BLaER1 treated with 17β-estradiol and CSF1 and Interleukin-3, amounts not matched to agents 10 nM and 100 nM (cell line): ENCODE data around the gene GSTK1.

Source experiments
- H3K27ac ChIP-seq, 11 experiments: shearing (Covaris generic); formaldehyde crosslinking; 2 replicates each; pipeline ENCODE4 v1.8.1; 2022
- H3K27me3 ChIP-seq, 11 experiments: shearing (Covaris generic); formaldehyde crosslinking; 2 replicates each; pipeline ENCODE4 v1.8.1; 2022
- H3K36me3 ChIP-seq, 11 experiments: shearing (Covaris generic); formaldehyde crosslinking; 2 replicates each; pipeline ENCODE4 v1.8.1; 2022
- H3K4me1 ChIP-seq, 10 experiments: shearing (Covaris generic); formaldehyde crosslinking; 2 replicates each; pipeline ENCODE4 v1.8.1; 2022
- H3K4me2 ChIP-seq, 11 experiments: shearing (Covaris generic); formaldehyde crosslinking; 2 replicates each; pipeline ENCODE4 v1.8.1; 2022
- H3K4me3 ChIP-seq, 10 experiments: shearing (Covaris generic); formaldehyde crosslinking; 2 replicates each; pipeline ENCODE4 v1.8.1; 2022
- H3K9ac ChIP-seq, 11 experiments: shearing (Covaris generic); formaldehyde crosslinking; 2 replicates each; pipeline ENCODE4 v1.8.1; 2022
- H3K9me3 ChIP-seq, 11 experiments: shearing (Covaris generic); formaldehyde crosslinking; replicated peaks in 1 of 11; 2 replicates each; pipeline ENCODE4 v1.8.1; 2022
- H4K20me1 ChIP-seq, 11 experiments: shearing (Covaris generic); formaldehyde crosslinking; 2 replicates each; pipeline ENCODE4 v1.8.1; 2022
- Cebpa-rat ChIP-seq, 11 experiments: shearing (Covaris generic); IDR thresholded peaks; 2 replicates each; pipeline ENCODE4 v1.8.1; 2022

Gene GSTK1

DNA sequence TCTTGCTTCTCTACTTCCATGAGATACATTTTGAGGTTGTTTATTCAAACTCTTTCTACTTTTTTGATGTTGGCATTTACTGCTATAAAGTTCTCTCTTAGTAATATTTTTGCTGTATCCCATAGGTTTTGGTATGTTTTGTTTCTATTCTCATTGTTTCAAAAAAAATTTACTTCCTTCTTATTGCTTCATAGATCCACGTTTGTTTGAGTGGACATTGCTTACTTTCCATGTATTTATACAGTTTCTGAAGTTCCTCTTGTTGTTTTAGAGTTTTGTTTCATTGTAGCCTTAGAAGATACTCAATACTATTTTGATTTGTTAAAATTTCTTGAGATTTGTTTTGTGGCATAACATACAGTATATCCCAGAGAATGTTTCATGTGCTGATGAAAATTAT lies 27.7 kb upstream of the GSTK1 start:
- Histone ChIP-seq H3K9me3 (peaks cover 21 to 38% (median 29%) of the 10 kb centered on the region in 11 experiments; a peak in 21 of 22 replicates), H3K4me2 (peak overlapping the region in 3 of 11 experiments; percentile 42 to 100 (median 98); a peak in 4 of 22 replicates), H3K9ac (peak overlapping the region in 1 of 11 experiments; percentile 34; a peak in 1 of 22 replicates), H3K27me3 (no peaks in the 10 kb centered on the region), H3K36me3 (no peaks in the 10 kb centered on the region), H3K4me3 (no peak overlapping the region), H3K4me1 (peaks cover 0 to 75% (median 27%) of the 10 kb centered on the region in 10 experiments; a peak in 13 of 20 replicates), H3K27ac (peak overlapping the region in 4 of 11 experiments; percentile 44 to 96 (median 92); a peak in 8 of 22 replicates), H4K20me1 (no peaks in the 10 kb centered on the region)
- TF ChIP-seq Cebpa-rat (IDR thresholded peaks at IDR 0.05) = no peak

DNA sequence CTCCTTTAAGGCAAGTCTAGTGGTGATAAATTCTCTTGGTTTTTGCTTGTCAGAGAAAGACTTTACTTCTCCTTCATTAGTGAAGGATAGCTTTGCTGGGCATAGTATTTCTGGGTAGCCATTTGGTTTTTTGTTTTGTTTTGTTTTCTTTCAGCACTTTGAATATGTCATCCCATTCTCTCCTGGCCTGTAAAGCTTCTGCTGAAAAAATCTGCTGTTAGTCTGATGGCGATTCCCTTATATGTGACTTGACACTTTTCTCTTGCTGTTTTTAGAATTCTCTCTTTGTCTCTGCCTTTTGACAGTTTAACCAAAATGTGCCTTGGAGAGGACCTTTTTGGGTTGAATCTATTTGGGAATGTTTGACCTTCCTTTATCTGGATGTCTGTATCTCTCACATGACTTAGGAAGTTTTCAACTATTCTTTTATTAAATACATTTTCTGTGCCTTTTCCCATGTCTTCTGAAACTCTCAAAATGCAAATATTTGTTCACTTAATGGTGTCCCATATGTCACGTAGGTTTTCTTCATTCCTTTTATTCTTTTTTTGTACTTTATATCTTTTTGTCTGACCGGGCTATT lies 26.7 kb upstream of the GSTK1 start:
- Histone ChIP-seq H3K27me3 (no peaks in the 10 kb centered on the region), H3K4me2 (peak overlapping the region in 3 of 11 experiments; percentile 84 to 100 (median 98); a peak in 4 of 22 replicates), H3K27ac (peak overlapping the region in 4 of 11 experiments; percentile 44 to 96 (median 92); a peak in 8 of 22 replicates), H3K4me1 (peaks cover 0 to 84% (median 29%) of the 10 kb centered on the region in 10 experiments; a peak in 13 of 20 replicates), H3K9me3 (peaks cover 21 to 38% (median 29%) of the 10 kb centered on the region in 11 experiments; a peak in 21 of 22 replicates), H3K9ac (no peak overlapping the region), H3K4me3 (peak overlapping the region in 1 of 10 experiments; percentile 2; a peak in 1 of 20 replicates), H4K20me1 (no peaks in the 10 kb centered on the region), H3K36me3 (no peaks in the 10 kb centered on the region)
- no peak for TF ChIP-seq Cebpa-rat (IDR thresholded peaks at IDR 0.05)

DNA sequence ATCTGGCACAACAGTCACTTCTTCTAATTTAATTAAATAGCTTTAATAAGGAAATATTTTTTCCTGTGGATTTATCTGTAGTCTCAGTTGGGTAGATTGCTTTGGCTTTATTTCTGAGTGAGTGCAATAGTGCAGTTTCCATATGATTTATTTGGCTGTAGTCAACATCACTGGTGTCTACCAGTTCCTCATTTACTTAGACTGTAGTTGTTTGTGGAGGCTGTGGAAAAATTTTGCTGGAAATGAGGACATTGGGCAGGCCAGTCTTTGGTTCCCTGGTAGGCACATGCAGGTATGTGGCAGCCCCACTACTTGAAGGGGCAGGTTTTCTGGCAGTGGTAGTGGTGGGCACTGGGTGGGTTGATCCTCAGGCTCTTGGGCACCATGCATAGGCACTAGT lies 25.9 kb upstream of the GSTK1 start:
- Histone ChIP-seq H3K27ac (peak overlapping the region in 5 of 11 experiments; percentile 88 to 96 (median 90); a peak in 10 of 22 replicates), H3K4me2 (peak overlapping the region in 5 of 11 experiments; percentile 77 to 100 (median 86); a peak in 10 of 22 replicates), H4K20me1 (no peaks in the 10 kb centered on the region), H3K36me3 (no peaks in the 10 kb centered on the region), H3K4me1 (peaks cover 0 to 93% (median 33%) of the 10 kb centered on the region in 10 experiments; a peak in 14 of 20 replicates), H3K9ac (peak overlapping the region in 3 of 11 experiments; percentile 79 to 88 (median 84); a peak in 7 of 22 replicates), H3K4me3 (peak overlapping the region in 4 of 10 experiments; percentile 1 to 49 (median 44); a peak in 6 of 20 replicates), H3K9me3 (peaks cover 21 to 34% (median 29%) of the 10 kb centered on the region in 11 experiments; a peak in 21 of 22 replicates), H3K27me3 (no peaks in the 10 kb centered on the region)
- no peak for TF ChIP-seq Cebpa-rat (IDR thresholded peaks at IDR 0.05)

GRCh38 chr7:143238289-143238980 lies 24.8 kb upstream of the GSTK1 start:
- peak overlapping the region in 6 of 11 experiments; percentile 68 to 96 (median 90); a peak in 12 of 22 replicates for H3K27ac ChIP-seq
- no peak for TF ChIP-seq Cebpa-rat (IDR thresholded peaks at IDR 0.05)
- H3K4me3 ChIP-seq = peak overlapping the region in 3 of 10 experiments; percentile 44 to 49 (median 45); a peak in 6 of 20 replicates
- H3K9me3 ChIP-seq = peaks cover 11 to 28% (median 22%) of the 10 kb centered on the region in 11 experiments; a peak in 21 of 22 replicates
- H3K36me3 ChIP-seq = no peaks in the 10 kb centered on the region
- no peaks in the 10 kb centered on the region for H4K20me1 ChIP-seq
- H3K27me3 ChIP-seq = no peaks in the 10 kb centered on the region
- H3K4me1 ChIP-seq = peaks cover 0 to 97% (median 34%) of the 10 kb centered on the region in 10 experiments; a peak in 14 of 20 replicates
- H3K4me2 ChIP-seq = peak overlapping the region in 6 of 11 experiments; percentile 54 to 100 (median 85); a peak in 12 of 22 replicates
- peak overlapping the region in 5 of 11 experiments; percentile 77 to 88 (median 79); a peak in 9 of 22 replicates for H3K9ac ChIP-seq

GRCh38 chr7:143239813-143240212 lies 23.4 kb upstream of the GSTK1 start:
- Histone ChIP-seq H3K4me1 (peaks cover 0 to 97% (median 41%) of the 10 kb centered on the region in 10 experiments; a peak in 14 of 20 replicates), H4K20me1 (no peaks in the 10 kb centered on the region), H3K4me2 (peak overlapping the region in 7 of 11 experiments; percentile 8 to 100 (median 84); a peak in 13 of 22 replicates), H3K9me3 (peaks cover 10 to 26% (median 22%) of the 10 kb centered on the region in 11 experiments; a peak in 21 of 22 replicates), H3K9ac (peak overlapping the region in 6 of 11 experiments; percentile 53 to 88 (median 80); a peak in 12 of 22 replicates), H3K27ac (peak overlapping the region in 8 of 11 experiments; percentile 11 to 96 (median 88); a peak in 15 of 22 replicates), H3K4me3 (peak overlapping the region in 3 of 10 experiments; percentile 7 to 45 (median 19); a peak in 3 of 20 replicates), H3K27me3 (no peaks in the 10 kb centered on the region), H3K36me3 (no peaks in the 10 kb centered on the region)
- TF ChIP-seq Cebpa-rat (IDR thresholded peaks at IDR 0.05) = peak in 3 of 11 experiments; percentile 60 to 86 (median 65); a peak in 4 of 22 replicates

DNA sequence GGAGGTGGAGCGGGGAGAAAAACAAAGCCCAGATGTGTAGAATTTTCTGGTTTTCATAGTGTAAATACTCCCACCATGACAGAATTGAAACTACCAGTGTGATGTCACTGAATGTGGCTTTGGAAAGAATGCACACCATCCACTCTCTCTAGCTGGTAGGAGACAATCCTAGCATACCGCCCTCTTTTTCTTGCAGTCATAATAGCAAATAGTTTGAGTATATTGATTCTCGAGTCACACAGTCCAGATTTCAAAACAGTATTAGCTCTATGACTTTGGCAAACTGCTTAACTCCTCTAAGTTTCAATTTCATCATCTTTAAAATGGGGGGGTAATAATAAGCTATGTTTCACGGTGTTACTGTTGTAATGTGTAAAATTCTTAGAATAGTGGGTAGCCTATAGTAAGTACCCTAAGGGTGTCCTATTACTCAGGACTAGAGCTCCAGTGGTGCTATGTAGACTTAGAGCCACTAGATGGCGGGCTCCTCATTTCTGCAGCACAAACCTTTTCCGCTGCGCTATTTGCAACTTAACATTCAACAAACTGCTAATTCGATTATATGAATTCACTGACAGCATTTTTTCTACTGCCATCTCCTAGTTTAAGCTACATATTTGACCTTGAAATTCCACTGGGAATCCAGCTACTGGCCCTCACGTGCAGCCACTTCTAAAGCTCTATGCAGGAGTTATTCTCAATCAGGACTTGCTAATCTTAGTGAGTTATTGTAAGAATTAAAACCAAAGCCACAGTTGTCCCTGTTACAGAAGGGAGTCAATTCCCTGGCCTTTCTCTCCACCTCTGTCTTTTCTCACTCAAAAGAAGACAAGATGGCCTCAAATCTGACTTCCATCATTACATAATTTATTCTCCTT lies 22.7 kb upstream of the GSTK1 start:
- Histone ChIP-seq H3K27me3 (no peaks in the 10 kb centered on the region), H3K4me3 (peak overlapping the region in 3 of 10 experiments; percentile 3 to 19 (median 7); a peak in 3 of 20 replicates), H4K20me1 (no peaks in the 10 kb centered on the region), H3K9me3 (peaks cover 10 to 26% (median 23%) of the 10 kb centered on the region in 11 experiments; a peak in 21 of 22 replicates), H3K4me2 (peak overlapping the region in 7 of 11 experiments; percentile 8 to 100 (median 84); a peak in 13 of 22 replicates), H3K27ac (peak overlapping the region in 8 of 11 experiments; percentile 11 to 96 (median 88); a peak in 15 of 22 replicates), H3K36me3 (0 out of 22 replicates have a peak, but pooled peaks cover 0 to 3% (median 0%) of the 10 kb centered on the region in 11 experiments), H3K9ac (peak overlapping the region in 6 of 11 experiments; percentile 53 to 88 (median 80); a peak in 12 of 22 replicates), H3K4me1 (peaks cover 0 to 97% (median 48%) of the 10 kb centered on the region in 10 experiments; a peak in 14 of 20 replicates)
- no peak for TF ChIP-seq Cebpa-rat (IDR thresholded peaks at IDR 0.05)

- no peak for TF ChIP-seq Cebpa-rat (IDR thresholded peaks at IDR 0.05)
These were observed 20.9 kb upstream of the GSTK1 start for GRCh38 chr7:143242306-143242705.

More at GRCh38 chr7:143242306-143242705, 20.9 kb upstream of the GSTK1 start:
- peaks cover 0 to 97% (median 52%) of the 10 kb centered on the region in 10 experiments; a peak in 14 of 20 replicates for H3K4me1 ChIP-seq
- H3K4me2 ChIP-seq = peak overlapping the region in 6 of 11 experiments; percentile 10 to 100 (median 76); a peak in 11 of 22 replicates
- H3K4me3 ChIP-seq = no peak overlapping the region
- peak overlapping the region in 4 of 11 experiments; percentile 13 to 88 (median 30); a peak in 5 of 22 replicates for H3K27ac ChIP-seq
- peaks cover 0 to 15% (median 8%) of the 10 kb centered on the region in 11 experiments; a peak in 16 of 22 replicates for H3K9me3 ChIP-seq
- no peaks in the 10 kb centered on the region for H4K20me1 ChIP-seq
- H3K27me3 ChIP-seq = no peaks in the 10 kb centered on the region
- no peak overlapping the region for H3K9ac ChIP-seq
- 0 out of 22 replicates have a peak, but pooled peaks cover 0 to 5% (median 0%) of the 10 kb centered on the region in 11 experiments for H3K36me3 ChIP-seq
